GM18907 (cell line): Measurements from ENCODE around the gene NPLOC4.

Experiments
- ATAC-seq: cut with Tn5 transposase; IDR thresholded peaks from one replicate; pipeline ENCODE4 v1.9.1; 2021; ENCODE audit warnings: mild to moderate bottlenecking, moderate library complexity; ENCODE audit not compliant: unreplicated experiment

The NPLOC4 gene

DNA sequence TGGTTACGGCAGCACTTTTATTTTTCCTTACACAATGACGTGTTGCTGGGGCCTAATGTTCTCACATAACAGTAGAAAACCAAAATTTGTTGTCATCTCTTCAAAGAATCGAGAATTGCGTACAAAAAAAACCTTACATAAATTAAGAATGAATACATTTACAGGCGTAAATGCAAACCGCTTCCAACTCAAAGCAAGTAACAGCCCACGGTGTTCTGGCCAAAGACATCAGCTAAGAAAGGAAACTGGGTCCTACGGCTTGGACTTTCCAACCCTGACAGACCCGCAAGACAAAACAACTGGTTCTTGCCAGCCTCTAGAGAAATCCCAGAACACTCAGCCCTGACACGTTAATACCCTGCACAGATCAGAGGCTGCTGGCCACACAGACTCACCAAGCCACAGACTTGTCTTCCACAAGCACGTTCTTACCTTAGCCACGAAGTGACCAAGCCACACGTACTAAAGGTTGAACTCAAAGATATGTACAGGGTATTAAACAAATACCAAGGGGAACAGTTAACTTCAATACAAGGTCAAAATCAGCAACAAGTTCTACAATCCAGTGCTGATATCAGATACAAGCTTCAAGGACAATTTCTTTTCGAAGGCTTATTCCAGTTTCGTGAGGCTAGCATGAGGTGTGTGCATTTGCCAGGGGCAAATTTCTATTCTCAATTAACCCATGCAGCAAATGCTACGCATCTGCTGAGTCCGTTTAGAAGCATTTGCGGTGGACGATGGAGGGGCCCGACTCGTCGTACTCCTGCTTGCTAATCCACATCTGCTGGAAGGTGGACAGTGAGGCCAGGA is 126.7 kb downstream of the NPLOC4 start:
- no peak for ATAC-seq

- no peak for ATAC-seq
Observed at GRCh38 chr17:81509207-81509971, 127.5 kb downstream of the NPLOC4 start.

GRCh38 chr17:81508639-81509206 is 128.2 kb downstream of the NPLOC4 start:
- no peak for ATAC-seq
